Erythroblast (primary cell): ENCODE data around the gene ATG7.

Source experiments
- GATA1 ChIP-seq: IDR thresholded peaks from 2 replicates; pipeline ENCODE4 v1.6.1; 2011; ENCODE audit warnings: low read depth, mild to moderate bottlenecking, control low read depth, low read length, moderate library complexity
- POLR2A ChIP-seq: IDR thresholded peaks from 2 replicates; pipeline ENCODE4 v1.6.1; 2011; ENCODE audit warnings: mild to moderate bottlenecking, low read length

DNA sequence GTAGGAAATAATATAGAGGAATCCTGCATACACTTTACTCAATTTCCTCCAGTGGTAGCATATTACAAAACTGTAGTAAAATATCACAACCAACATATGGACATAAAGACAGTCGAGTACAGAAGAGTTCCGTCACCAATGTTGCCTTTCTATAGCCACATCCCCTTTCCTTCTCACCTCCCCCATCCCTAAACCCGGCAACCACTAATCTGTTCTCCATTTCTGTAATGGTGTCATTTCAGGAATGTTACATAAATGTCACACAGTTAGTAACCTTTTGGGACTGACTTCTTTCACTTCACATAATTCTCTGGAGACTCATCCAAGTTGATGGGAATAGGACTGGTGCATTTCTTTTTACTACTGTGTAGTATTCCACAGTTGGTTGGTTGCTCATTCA is 41.4 kb upstream of the ATG7 start:
- TF ChIP-seq POLR2A (no peak), GATA1 (no peak)
